Hindlimb muscle (tissue), 1 donor: Measurements from ENCODE around the gene MEI1. TPM values are rescaled to one million over a fixed set of nuclear protein-coding genes. Genes with fewer than 3 reads are reported as not detected.

Experiments
- DNase-seq: peaks from one replicate; pipeline ENCODE4 v3.0.0-alpha.2; 2013
- polyA plus RNA-seq: library from polyadenylated mRNA; unstranded; fragments of 120-200 nt; gene quantifications from one replicate; pipeline ENCODE4 v1.2.1, GENCODE V29; 2013; ENCODE audit not compliant: insufficient read length

The MEI1 gene
- polyA plus RNA-seq, 1 donor = 1.1 TPM

- DNase-seq = no peak
Measured at GRCh38 chr22:41844513-41844912, 145.2 kb downstream of the MEI1 start.

- DNase-seq = no peak
Measured at GRCh38 chr22:41845380-41846267, 146.3 kb downstream of the MEI1 start.

- no peak for DNase-seq
Measured at GRCh38 chr22:41846268-41846987, 147.1 kb downstream of the MEI1 start.

- DNase-seq = no peak
Measured at GRCh38 chr22:41847300-41847699, 148.0 kb downstream of the MEI1 start.

- DNase-seq = no peak
Measured at GRCh38 chr22:41848468-41848867, 149.2 kb downstream of the MEI1 start.

Other genes starting within 250 kb of the MEI1 start
- 29.4 TPM for gene PHF5A, start 230.8 kb upstream of the MEI1 start, polyA plus RNA-seq
- 117 TPM for gene ACO2, start 230.4 kb upstream of the MEI1 start, polyA plus RNA-seq
- 20.4 TPM for gene POLR3H, start 155.0 kb upstream of the MEI1 start, polyA plus RNA-seq
- gene CSDC2, start 138.5 kb upstream of the MEI1 start, polyA plus RNA-seq = 9.7 TPM
- 31.6 TPM for gene PMM1, start 109.7 kb upstream of the MEI1 start, polyA plus RNA-seq
- gene DESI1, start 78.5 kb upstream of the MEI1 start, polyA plus RNA-seq = 20.1 TPM
- gene XRCC6, start 78.2 kb upstream of the MEI1 start, polyA plus RNA-seq = 202 TPM
- gene SNU13, start 10.6 kb upstream of the MEI1 start, polyA plus RNA-seq = 115 TPM
- 10.2 TPM for gene CCDC134, start 101.2 kb downstream of the MEI1 start, polyA plus RNA-seq
- gene SREBF2, start 133.6 kb downstream of the MEI1 start, polyA plus RNA-seq = 83.4 TPM
- gene SHISA8, start 215.6 kb downstream of the MEI1 start, polyA plus RNA-seq = 1.1 TPM
- 1.5 TPM for gene TNFRSF13C, start 227.3 kb downstream of the MEI1 start, polyA plus RNA-seq
- gene CENPM, start 247.6 kb downstream of the MEI1 start, polyA plus RNA-seq = 5.6 TPM